H9 (cell line): Measurements from ENCODE around the gene MMEL1. TPM values are rescaled to one million over a fixed set of nuclear protein-coding genes. Genes with fewer than 3 reads are reported as not detected.

Source experiments
- DNase-seq: peaks from one replicate; pipeline ENCODE4 v3.0.0-alpha.2; 2017
- H2AFZ ChIP-seq: one replicate; pipeline ENCODE4 v1.6.1; 2013; ENCODE audit warnings: mild to moderate bottlenecking, low read length, control low read depth, moderate library complexity
- H2AK5ac ChIP-seq: 2 replicates; pipeline ENCODE4 v1.6.1; 2013; ENCODE audit warnings: low read length, control low read depth, mixed read lengths; ENCODE audit not compliant: insufficient read length
- H2BK120ac ChIP-seq: one replicate; pipeline ENCODE4 v1.6.1; 2013; ENCODE audit warnings: low read depth, mild to moderate bottlenecking, low read length, control low read depth, inconsistent platforms; ENCODE audit not compliant: poor library complexity, severe bottlenecking
- H2BK12ac ChIP-seq: 2 replicates; pipeline ENCODE4 v1.6.1; 2013; ENCODE audit warnings: low read length, control low read depth, mixed read lengths, low read depth; ENCODE audit not compliant: insufficient read length
- H2BK15ac ChIP-seq: 2 replicates; pipeline ENCODE4 v1.6.1; 2013; ENCODE audit warnings: low read depth, low read length, control low read depth
- H2BK20ac ChIP-seq: one replicate; pipeline ENCODE4 v1.6.1; 2013; ENCODE audit warnings: low read depth, mild to moderate bottlenecking, low read length, control low read depth, inconsistent platforms; ENCODE audit not compliant: poor library complexity, severe bottlenecking
- H2BK5ac ChIP-seq: 2 replicates; pipeline ENCODE4 v1.6.1; 2013; ENCODE audit warnings: low read length, control low read depth, mixed read lengths; ENCODE audit not compliant: insufficient read length
- H3K14ac ChIP-seq: 2 replicates; pipeline ENCODE4 v1.6.1; 2013; ENCODE audit warnings: low read length, control low read depth; ENCODE audit not compliant: insufficient read depth
- H3K18ac ChIP-seq: 2 replicates; pipeline ENCODE4 v1.6.1; 2013; ENCODE audit warnings: low read depth, mild to moderate bottlenecking, mixed read lengths, low read length, control low read depth; ENCODE audit not compliant: insufficient read length
- H3K23ac ChIP-seq: 2 replicates; pipeline ENCODE4 v1.6.1; 2013; ENCODE audit warnings: low read length, control low read depth, mixed read lengths, low read depth; ENCODE audit not compliant: insufficient read length
- H3K23me2 ChIP-seq: 2 replicates; pipeline ENCODE4 v1.6.1; 2013; ENCODE audit warnings: low read depth, mild to moderate bottlenecking, mixed read lengths, low read length, control low read depth; ENCODE audit not compliant: insufficient read length, poor library complexity, severe bottlenecking
- H3K27ac ChIP-seq: 2 replicates; pipeline ENCODE4 v1.5.1; 2013; ENCODE audit warnings: low read length, control low read depth, mixed read lengths, low read depth; ENCODE audit not compliant: insufficient read length
- H3K27me3 ChIP-seq: 2 replicates; pipeline ENCODE4 v1.6.1; 2013; ENCODE audit warnings: low read length, control low read depth, inconsistent platforms; ENCODE audit not compliant: insufficient read depth
- H3K4ac ChIP-seq: 2 replicates; pipeline ENCODE4 v1.6.1; 2013; ENCODE audit warnings: low read depth, mild to moderate bottlenecking, control low read depth, inconsistent platforms, low read length, moderate library complexity
- H3K4me1 ChIP-seq: 2 replicates; pipeline ENCODE4 v1.6.1; 2013; ENCODE audit warnings: low read length, control low read depth, inconsistent platforms; ENCODE audit not compliant: insufficient read depth
- H3K4me2 ChIP-seq: 2 replicates; pipeline ENCODE4 v1.6.1; 2013; ENCODE audit warnings: low read length, control low read depth, mixed read lengths; ENCODE audit not compliant: insufficient read length, insufficient read depth
- H3K56ac ChIP-seq: 2 replicates; pipeline ENCODE4 v1.6.1; 2013; ENCODE audit warnings: low read depth, mild to moderate bottlenecking, mixed read lengths, low read length, control low read depth; ENCODE audit not compliant: insufficient read length
- H3K79me1 ChIP-seq: 2 replicates; pipeline ENCODE4 v1.6.1; 2013; ENCODE audit warnings: low read depth, mild to moderate bottlenecking, moderate library complexity, low read length, control low read depth, inconsistent platforms; ENCODE audit not compliant: insufficient read depth, poor library complexity, severe bottlenecking
- H3K79me2 ChIP-seq: 2 replicates; pipeline ENCODE4 v1.6.1; 2013; ENCODE audit warnings: low read length, control low read depth, inconsistent platforms; ENCODE audit not compliant: insufficient read depth
- H3K9ac ChIP-seq: 2 replicates; pipeline ENCODE4 v1.6.1; 2013; ENCODE audit warnings: low read length, control low read depth, mixed read lengths; ENCODE audit not compliant: insufficient read length; ENCODE audit errors: extremely low read depth
- H3K9me3 ChIP-seq: one replicate; pipeline ENCODE4 v1.6.1; 2013; ENCODE audit warnings: low read depth, low read length, inconsistent platforms; ENCODE audit not compliant: control insufficient read depth
- H3T11ph ChIP-seq: one replicate; pipeline ENCODE4 v1.6.1; 2013; ENCODE audit warnings: mild to moderate bottlenecking, low read length, control low read depth, inconsistent platforms
- H4K20me1 ChIP-seq: one replicate; pipeline ENCODE4 v1.6.1; 2013; ENCODE audit not compliant: control insufficient read depth, insufficient read length, insufficient read depth
- H4K5ac ChIP-seq: 2 replicates; pipeline ENCODE4 v1.6.1; 2013; ENCODE audit warnings: low read depth, mild to moderate bottlenecking, mixed read lengths, low read length, control low read depth; ENCODE audit not compliant: insufficient read length
- H4K8ac ChIP-seq: replicated peaks from 2 replicates; pipeline ENCODE4 v1.6.1; 2013; ENCODE audit warnings: low read length, control low read depth, mixed read lengths, low read depth; ENCODE audit not compliant: insufficient read length
- H4K91ac ChIP-seq: 2 replicates; pipeline ENCODE4 v1.6.1; 2013; ENCODE audit warnings: low read depth, mild to moderate bottlenecking, moderate library complexity, mixed read lengths, low read length, control low read depth; ENCODE audit not compliant: insufficient read length
- H3K27ac Mint-ChIP-seq, 3 experiments: 2 replicates in 2 of 3; 3 replicates in 1 of 3; pipeline ENCODE4 v1.8.0; 2020 to 2021; ENCODE audit warnings: mixed read lengths in 3 of 3, mild to moderate bottlenecking in 1 of 3, moderate library complexity in 1 of 3
- H3K27me3 Mint-ChIP-seq: 2 replicates; pipeline ENCODE4 v1.8.0; 2021; ENCODE audit warnings: low read depth, mild to moderate bottlenecking, moderate library complexity, mixed read lengths
- H3K36me3 Mint-ChIP-seq, 3 experiments: 2 replicates in 2 of 3; 3 replicates in 1 of 3; pipeline ENCODE4 v1.8.0; 2020 to 2021; ENCODE audit warnings: low read depth in 3 of 3, mixed read lengths in 3 of 3; ENCODE audit not compliant: insufficient read depth in 1 of 3
- H3K4me1 Mint-ChIP-seq, 2 experiments: 2 replicates each; pipeline ENCODE4 v1.8.0; 2020; ENCODE audit warnings: mixed read lengths in 2 of 2
- H3K4me3 Mint-ChIP-seq, 2 experiments: 2 replicates in 1 of 2; 3 replicates in 1 of 2; pipeline ENCODE4 v1.8.0; 2020 to 2021; ENCODE audit warnings: mild to moderate bottlenecking in 2 of 2, mixed read lengths in 2 of 2, moderate library complexity in 1 of 2
- H3K9me3 Mint-ChIP-seq, 2 experiments: 2 replicates in 1 of 2; 3 replicates in 1 of 2; pipeline ENCODE4 v1.8.0; 2020; ENCODE audit warnings: mild to moderate bottlenecking in 2 of 2, mixed read lengths in 2 of 2, moderate library complexity in 1 of 2
- CTCF ChIP-seq: fragments of 200-600 bp; sonication (generic); conservative IDR thresholded peaks from 3 replicates; pipeline ENCODE4 v1.8.0; 2021; ENCODE audit warnings: antibody characterized with exemption, mild to moderate bottlenecking
- WGBS: extraction: QIAGEN DNeasy Blood & Tissue Kit; methylation state at CpG from one replicate; pipeline ENCODE4 v1.1.7; 2013; ENCODE audit warnings: missing lambda C conversion rate, low lambda C conversion rate, mixed read lengths; ENCODE audit not compliant: insufficient read length; ENCODE audit errors: extremely low coverage; 5-methylcytosine and 5-hydroxymethylcytosine counted together
- total RNA-seq: library from RNA; stranded (reverse); gene quantifications from 2 replicates; pipeline ENCODE4 v1.2.1, GENCODE V29; 2021

The MMEL1 gene
- total RNA-seq, 1 experiment from 2014 or later = 0.42 TPM

- H4K5ac ChIP-seq = no peak overlapping the region
- no peak overlapping the region for H2BK12ac ChIP-seq
- H3K9ac ChIP-seq = no peak overlapping the region
- no peak overlapping the region for H2BK20ac ChIP-seq
- no peak overlapping the region for H2BK15ac ChIP-seq
- TF ChIP-seq CTCF = no peak
- H3K27me3 ChIP-seq = no peaks in the 10 kb centered on the region
- no peak overlapping the region for H2BK5ac ChIP-seq
- H3K23ac ChIP-seq = no peak overlapping the region
- Mint-ChIP-seq H3K9me3 (peaks cover 6 to 20% of the 10 kb centered on the region in 2 experiments; a peak in 4 of 5 replicates), H3K4me1 (no peaks in the 10 kb centered on the region), H3K36me3 (peaks cover 5 to 17% (median 8%) of the 10 kb centered on the region in 3 experiments), H3K27ac (no peak overlapping the region), H3K4me3 (no peak overlapping the region), H3K27me3 (peaks cover 9% of the 10 kb centered on the region; the same call in 1 of the 2 replicates)
- H4K91ac ChIP-seq = no peak overlapping the region
- H3K9me3 ChIP-seq = no peaks in the 10 kb centered on the region
- no CpG with 5 or more reads among the region's 17 CpGs for WGBS
- H3K4me2 ChIP-seq = no peak overlapping the region
- H4K20me1 ChIP-seq = no peaks in the 10 kb centered on the region
- H3T11ph ChIP-seq = no peak overlapping the region
- no peak overlapping the region for H3K18ac ChIP-seq
- no peak overlapping the region for H3K56ac ChIP-seq
- H3K23me2 ChIP-seq = no peaks in the 10 kb centered on the region
- no peak overlapping the region for H2BK120ac ChIP-seq
- no peak overlapping the region for H3K14ac ChIP-seq
- no peaks in the 10 kb centered on the region for H3K79me2 ChIP-seq
- no peak overlapping the region for H4K8ac ChIP-seq
- H2AFZ ChIP-seq = no peak overlapping the region
- H3K4me1 ChIP-seq = no peaks in the 10 kb centered on the region
- no peak overlapping the region for H2AK5ac ChIP-seq
- DNase-seq = peak; percentile 19
- H3K4ac ChIP-seq = no peak overlapping the region
- no peaks in the 10 kb centered on the region for H3K79me1 ChIP-seq
- H3K27ac ChIP-seq = no peak overlapping the region
Observed at GRCh38 chr1:2594641-2595131, 38.1 kb downstream of the MMEL1 start.
